HG02759 (cell line): ENCODE results near the gene ATAD2B.

Experiments
- ATAC-seq: cut with Tn5 transposase; IDR thresholded peaks from one replicate; pipeline ENCODE4 v1.9.1; 2021; ENCODE audit warnings: mild to moderate bottlenecking, moderate library complexity; ENCODE audit not compliant: unreplicated experiment

Gene ATAD2B

GRCh38 chr2:23706613-23707078, 220.3 kb downstream of the ATAD2B start:
- no peak for ATAC-seq

- ATAC-seq: no peak
These were observed 220.9 kb downstream of the ATAD2B start for GRCh38 chr2:23705771-23706612.

- ATAC-seq: no peak
These were observed 223.1 kb downstream of the ATAD2B start for GRCh38 chr2:23703583-23704385.

GRCh38 chr2:23703037-23703582, 223.8 kb downstream of the ATAD2B start:
- no peak for ATAC-seq

GRCh38 chr2:23700627-23701026, 226.3 kb downstream of the ATAD2B start:
- no peak for ATAC-seq

GRCh38 chr2:23699580-23699925, 227.4 kb downstream of the ATAD2B start:
- ATAC-seq: no peak

- no peak for ATAC-seq
These were observed 228.0 kb downstream of the ATAD2B start for GRCh38 chr2:23698721-23699579.
